Measurements from ENCODE around the gene ANGPTL8. TPM values are rescaled to one million over a fixed set of nuclear protein-coding genes. Genes with fewer than 3 reads are reported as not detected.

Gene ANGPTL8
- total RNA-seq, 2 donors from 2014 or later = 1.3 TPM; not detected in 1

GRCh38 chr19:11261431-11261970 lies 22.1 kb downstream of the ANGPTL8 start:
- peak overlapping the region; percentile 89 to 96 for H3K27ac ChIP-seq
- H3K4me3 ChIP-seq = peak overlapping the region; percentile 94 to 97
- no peak for TF ChIP-seq CTCF (IDR thresholded peaks at IDR 0.05)
- no peaks in the 10 kb centered on the region for H3K27me3 ChIP-seq
- no peaks in the 10 kb centered on the region for H3K9me3 ChIP-seq
- no peak for DNase-seq (ENCODE audit: low spot score)
- no peaks in the 10 kb centered on the region for H3K36me3 ChIP-seq
- peaks cover 0 to 19% of the 10 kb centered on the region in 2 donors for H3K4me1 ChIP-seq

GRCh38 chr19:11261971-11262839 lies 22.8 kb downstream of the ANGPTL8 start, which contains the start of gene DOCK6:
DOCK6 (minus strand) TSS chr19:11262524; CDS start chr19:11262440, 84 bp downstream.
- H3K4me1 ChIP-seq = peaks cover 0 to 17% of the 10 kb centered on the region in 2 donors
- no peak for DNase-seq (ENCODE audit: low spot score)

GRCh38 chr19:11263726-11264125 lies 24.3 kb downstream of the ANGPTL8 start:
- no peak for TF ChIP-seq CTCF (IDR thresholded peaks at IDR 0.05)
- no peaks in the 10 kb centered on the region for H3K36me3 ChIP-seq
- DNase-seq (ENCODE audit: low spot score) = no peak
- H3K4me3 ChIP-seq = no peak overlapping the region
- no peaks in the 10 kb centered on the region for H3K9me3 ChIP-seq
- peaks cover 0 to 26% of the 10 kb centered on the region in 2 donors for H3K4me1 ChIP-seq
- peak overlapping the region in 1 of 2 donors; percentile 57 for H3K27ac ChIP-seq
- H3K27me3 ChIP-seq = no peaks in the 10 kb centered on the region

More at GRCh38 chr19:11261971-11262839, 22.8 kb downstream of the ANGPTL8 start, which contains the start of gene DOCK6:
- peak; percentile 35 to 60 for TF ChIP-seq CTCF (IDR thresholded peaks at IDR 0.05)
- H3K4me3 ChIP-seq = peak within 1 kb of the TSS; percentile 94 to 97
- H3K27me3 ChIP-seq = no peaks in the 10 kb centered on the region
- no peaks in the 10 kb centered on the region for H3K36me3 ChIP-seq
- H3K9me3 ChIP-seq = no peaks in the 10 kb centered on the region
- peak within 1 kb of the TSS; percentile 89 to 96 for H3K27ac ChIP-seq

- Histone ChIP-seq H3K27ac (peak overlapping the region; percentile 51 to 57), H3K36me3 (no peaks in the 10 kb centered on the region), H3K9me3 (no peaks in the 10 kb centered on the region), H3K4me3 (no peak overlapping the region), H3K27me3 (no peaks in the 10 kb centered on the region), H3K4me1 (peaks cover 0 to 33% of the 10 kb centered on the region in 2 donors)
- no peak for TF ChIP-seq CTCF (IDR thresholded peaks at IDR 0.05)
- DNase-seq (ENCODE audit: low spot score) = peak; percentile 70
Observed at GRCh38 chr19:11264452-11265176, 25.2 kb downstream of the ANGPTL8 start.

DNA sequence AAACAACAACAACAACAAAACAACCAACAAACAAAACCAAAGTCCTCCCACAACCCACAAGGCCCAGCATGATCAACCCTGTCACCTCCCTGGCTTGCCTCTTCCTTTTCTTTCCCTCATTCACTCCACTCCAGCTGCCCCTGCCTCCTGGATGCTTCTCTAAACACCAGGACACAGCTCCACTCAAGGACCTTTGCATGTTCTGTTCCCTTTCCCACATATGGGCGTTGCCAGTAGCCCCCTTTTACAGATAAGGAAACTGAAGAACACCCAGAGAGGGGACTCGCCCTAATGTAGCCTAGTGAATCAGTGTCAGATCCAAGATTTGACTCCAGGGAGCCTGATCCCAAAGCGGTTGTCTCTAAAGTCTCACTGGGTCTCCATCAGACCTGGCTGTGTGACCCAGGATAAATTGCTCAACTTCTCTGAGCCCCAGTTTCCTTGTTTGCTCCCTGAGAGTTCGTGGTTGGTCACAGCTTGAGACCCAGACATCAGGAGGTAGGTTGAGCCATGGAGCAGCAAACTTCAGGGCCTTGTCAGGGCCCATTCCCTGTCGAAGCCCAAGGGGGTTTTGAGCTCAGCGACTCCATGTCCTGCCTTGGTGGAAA lies 25.9 kb downstream of the ANGPTL8 start:
- DNase-seq (ENCODE audit: low spot score) = no peak
- no peak overlapping the region for H3K4me3 ChIP-seq
- H3K4me1 ChIP-seq = peaks cover 0 to 34% of the 10 kb centered on the region in 2 donors
- TF ChIP-seq CTCF (IDR thresholded peaks at IDR 0.05) = no peak
- H3K27me3 ChIP-seq = no peaks in the 10 kb centered on the region
- no peaks in the 10 kb centered on the region for H3K9me3 ChIP-seq
- peak overlapping the region; percentile 51 to 57 for H3K27ac ChIP-seq
- no peaks in the 10 kb centered on the region for H3K36me3 ChIP-seq

Measured in right atrium auricular region (tissue), 2 donors.